ENCODE measurements around the gene PDIA4.

- TF ChIP-seq POLR2A (IDR thresholded peaks at IDR 0.05) (no peak), POLR2AphosphoS5 (IDR thresholded peaks at IDR 0.05) (peak in 1 of 3 donors; percentile 9), CTCF (IDR thresholded peaks at IDR 0.05) (peak; percentile 70 to 75), EP300 (IDR thresholded peaks at IDR 0.05) (no peak)
Observed at GRCh38 chr7:149005427-149006344, 22.6 kb downstream of the PDIA4 start.
